DND-41 (cell line): ENCODE measurements around the gene TEC.

ENCODE experiments used
- EZH2 ChIP-seq: IDR thresholded peaks from 3 replicates; pipeline ENCODE4 v1.6.1; 2012; ENCODE audit warnings: borderline replicate concordance, low read depth, mild to moderate bottlenecking, moderate library complexity, low read length, inconsistent platforms; ENCODE audit not compliant: severe bottlenecking
- TF ChIP-seq, protein P1 (sequence below): IDR thresholded peaks from 2 replicates; pipeline ENCODE4 v1.5.1; 2012; ENCODE audit warnings: borderline replicate concordance, low read length, moderate library complexity, mild to moderate bottlenecking; ENCODE audit not compliant: poor library complexity, severe bottlenecking; ENCODE audit errors: extremely low read depth

DNA sequence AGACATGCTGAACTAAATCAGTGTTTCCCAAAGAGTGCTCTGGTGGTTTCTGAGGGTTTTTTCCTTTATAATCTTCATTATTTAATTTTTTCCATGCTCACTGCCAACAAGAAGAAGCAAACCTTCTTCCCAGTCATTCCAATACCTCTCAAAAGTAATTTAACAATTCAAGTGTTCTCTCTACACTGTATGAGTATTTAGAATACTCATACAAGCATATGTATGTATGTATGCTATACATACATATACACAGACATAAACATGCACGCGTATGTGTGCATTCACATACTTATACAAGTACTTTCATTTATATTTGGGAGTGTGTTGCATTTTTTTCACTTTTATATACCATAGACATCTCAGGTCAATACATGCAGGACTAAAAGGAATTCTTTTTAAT lies 81.2 kb downstream of the TEC start:
- TF ChIP-seq, protein P1, sequence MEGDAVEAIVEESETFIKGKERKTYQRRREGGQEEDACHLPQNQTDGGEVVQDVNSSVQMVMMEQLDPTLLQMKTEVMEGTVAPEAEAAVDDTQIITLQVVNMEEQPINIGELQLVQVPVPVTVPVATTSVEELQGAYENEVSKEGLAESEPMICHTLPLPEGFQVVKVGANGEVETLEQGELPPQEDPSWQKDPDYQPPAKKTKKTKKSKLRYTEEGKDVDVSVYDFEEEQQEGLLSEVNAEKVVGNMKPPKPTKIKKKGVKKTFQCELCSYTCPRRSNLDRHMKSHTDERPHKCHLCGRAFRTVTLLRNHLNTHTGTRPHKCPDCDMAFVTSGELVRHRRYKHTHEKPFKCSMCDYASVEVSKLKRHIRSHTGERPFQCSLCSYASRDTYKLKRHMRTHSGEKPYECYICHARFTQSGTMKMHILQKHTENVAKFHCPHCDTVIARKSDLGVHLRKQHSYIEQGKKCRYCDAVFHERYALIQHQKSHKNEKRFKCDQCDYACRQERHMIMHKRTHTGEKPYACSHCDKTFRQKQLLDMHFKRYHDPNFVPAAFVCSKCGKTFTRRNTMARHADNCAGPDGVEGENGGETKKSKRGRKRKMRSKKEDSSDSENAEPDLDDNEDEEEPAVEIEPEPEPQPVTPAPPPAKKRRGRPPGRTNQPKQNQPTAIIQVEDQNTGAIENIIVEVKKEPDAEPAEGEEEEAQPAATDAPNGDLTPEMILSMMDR = no peak
- no peak for TF ChIP-seq EZH2
